Measurements from ENCODE around the gene CTNNA1. TPM values are rescaled to one million over a fixed set of nuclear protein-coding genes. Genes with fewer than 3 reads are reported as not detected.

Gene CTNNA1
- total and polyA plus RNA-seq, 2 of the 8 experiments (the other 6 are each of a cell fraction or from before 2014, with no cell fraction given), result 115 to 349 TPM

DNA sequence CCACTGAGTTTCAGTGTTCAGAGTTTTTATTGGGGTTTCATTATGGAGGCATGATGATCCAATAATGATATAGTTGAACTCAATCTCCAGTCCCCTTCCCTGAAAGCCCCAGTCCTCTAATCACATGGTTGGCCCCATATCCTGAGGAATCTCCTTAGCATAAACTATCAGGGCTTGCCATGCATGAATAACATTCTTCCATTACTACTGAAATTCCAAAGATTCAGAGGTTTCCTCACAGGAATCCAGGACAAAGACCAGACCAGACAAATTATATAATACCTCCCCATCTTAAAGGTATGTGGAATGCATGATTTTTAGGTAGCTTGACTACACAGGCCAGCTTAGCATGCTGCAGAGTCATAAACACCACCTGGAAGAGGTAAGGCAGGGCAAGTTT is 137.4 kb downstream of the CTNNA1 start:
- FAIRE-seq, result no peak
- no peak overlapping the region for H4K5ac ChIP-seq (ENCODE audit: insufficient read length, low read depth, low read length)

More for the DNA sequence above, 137.4 kb downstream of the CTNNA1 start:
- H3K4ac ChIP-seq (replicated peaks; ENCODE audit: insufficient read length, low read depth, low read length), result no peak overlapping the region
- no peak overlapping the region for H3K56ac ChIP-seq (replicated peaks; ENCODE audit: insufficient read length, low read depth, low read length)
- no peak overlapping the region for H4K8ac ChIP-seq (ENCODE audit: extremely low read depth, insufficient read depth, low read length)
- H3K79me1 ChIP-seq (ENCODE audit: low read depth, low read length), result no peaks in the 10 kb centered on the region
- H2BK20ac ChIP-seq (ENCODE audit: low read length), result no peak overlapping the region
- H3K23ac ChIP-seq (ENCODE audit: insufficient read length), result no peak overlapping the region
- H2AFZ ChIP-seq (ENCODE audit: low read length), result no peak overlapping the region
- H3K4me1 ChIP-seq (replicated peaks in 1 of 4; ENCODE audit: control insufficient read depth in 3 of 4, insufficient read depth in 4 of 4, low read length in 3 of 4), result peaks cover 0 to 2% (median under 1%) of the 10 kb centered on the region in 4 experiments; a peak in 2 of 7 replicates
- H3K9me3 ChIP-seq (ENCODE audit: insufficient read depth in 2 of 2, low read depth in 1 of 2, low read length in 1 of 2), result peaks cover 15 to 18% of the 10 kb centered on the region in 2 experiments
- no peak overlapping the region for H3K18ac ChIP-seq (ENCODE audit: extremely low read depth, low read length)
- no peak overlapping the region for H2AK5ac ChIP-seq (ENCODE audit: low read depth, low read length)
- H3K14ac ChIP-seq (ENCODE audit: insufficient read length), result no peak overlapping the region
- TF ChIP-seq, protein P1, sequence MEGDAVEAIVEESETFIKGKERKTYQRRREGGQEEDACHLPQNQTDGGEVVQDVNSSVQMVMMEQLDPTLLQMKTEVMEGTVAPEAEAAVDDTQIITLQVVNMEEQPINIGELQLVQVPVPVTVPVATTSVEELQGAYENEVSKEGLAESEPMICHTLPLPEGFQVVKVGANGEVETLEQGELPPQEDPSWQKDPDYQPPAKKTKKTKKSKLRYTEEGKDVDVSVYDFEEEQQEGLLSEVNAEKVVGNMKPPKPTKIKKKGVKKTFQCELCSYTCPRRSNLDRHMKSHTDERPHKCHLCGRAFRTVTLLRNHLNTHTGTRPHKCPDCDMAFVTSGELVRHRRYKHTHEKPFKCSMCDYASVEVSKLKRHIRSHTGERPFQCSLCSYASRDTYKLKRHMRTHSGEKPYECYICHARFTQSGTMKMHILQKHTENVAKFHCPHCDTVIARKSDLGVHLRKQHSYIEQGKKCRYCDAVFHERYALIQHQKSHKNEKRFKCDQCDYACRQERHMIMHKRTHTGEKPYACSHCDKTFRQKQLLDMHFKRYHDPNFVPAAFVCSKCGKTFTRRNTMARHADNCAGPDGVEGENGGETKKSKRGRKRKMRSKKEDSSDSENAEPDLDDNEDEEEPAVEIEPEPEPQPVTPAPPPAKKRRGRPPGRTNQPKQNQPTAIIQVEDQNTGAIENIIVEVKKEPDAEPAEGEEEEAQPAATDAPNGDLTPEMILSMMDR (IDR thresholded peaks at IDR 0.05; ENCODE audit: control extremely low read depth in 1 of 3, insufficient read depth in 1 of 3, low read depth in 1 of 3, low read length in 3 of 3), result no peak
- no peak for TF ChIP-seq BCL11A (IDR thresholded peaks at IDR 0.05; ENCODE audit: low read depth in 2 of 2, low read length in 2 of 2)
- TF ChIP-seq KDM5A (IDR thresholded peaks at IDR 0.05; ENCODE audit: low read length), result no peak
- no peak for TF ChIP-seq RAD21 (IDR thresholded peaks at IDR 0.05 in 1 of 2, conservative IDR thresholded peaks at IDR 0.05 in 1 of 2; ENCODE audit: low read depth in 2 of 2, low read length in 2 of 2)
- TF ChIP-seq, protein P2, sequence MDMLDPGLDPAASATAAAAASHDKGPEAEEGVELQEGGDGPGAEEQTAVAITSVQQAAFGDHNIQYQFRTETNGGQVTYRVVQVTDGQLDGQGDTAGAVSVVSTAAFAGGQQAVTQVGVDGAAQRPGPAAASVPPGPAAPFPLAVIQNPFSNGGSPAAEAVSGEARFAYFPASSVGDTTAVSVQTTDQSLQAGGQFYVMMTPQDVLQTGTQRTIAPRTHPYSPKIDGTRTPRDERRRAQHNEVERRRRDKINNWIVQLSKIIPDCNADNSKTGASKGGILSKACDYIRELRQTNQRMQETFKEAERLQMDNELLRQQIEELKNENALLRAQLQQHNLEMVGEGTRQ (IDR thresholded peaks at IDR 0.05; ENCODE audit: low read length), result no peak
- no peak for TF ChIP-seq SAP30 (IDR thresholded peaks at IDR 0.05; ENCODE audit: insufficient read depth, insufficient replicate concordance, low read length)
- TF ChIP-seq POLR2A (IDR thresholded peaks at IDR 0.05; ENCODE audit: control extremely low read depth in 1 of 2, low read depth in 2 of 2, low read length in 2 of 2), result peak in 1 of 2 experiments; percentile 30; a peak in 1 of 3 replicates
- TF ChIP-seq CBX5 (IDR thresholded peaks at IDR 0.05; ENCODE audit: low read depth, low read length), result no peak
- TF ChIP-seq CEBPB (IDR thresholded peaks at IDR 0.05; ENCODE audit: low read depth, low read length), result no peak
- POLR2A ChIA-PET (ENCODE audit: partially characterized antibody), result no interaction called here
- H3K9ac ChIP-seq (replicated peaks in 1 of 4; ENCODE audit: extremely low read depth in 1 of 4, low read depth in 3 of 4, low read length in 3 of 4), result no peak overlapping the region
- H3K27me3 ChIP-seq (replicated peaks in 1 of 4; ENCODE audit: control insufficient read depth in 3 of 4, extremely low read depth in 1 of 4, insufficient read depth in 3 of 4, low read length in 3 of 4), result no peaks in the 10 kb centered on the region
- peaks cover 0 to 9% of the 10 kb centered on the region in 2 experiments; a peak in 1 of 4 replicates for H3K79me2 ChIP-seq (ENCODE audit: control insufficient read depth in 1 of 2, insufficient read depth in 2 of 2, low read length in 2 of 2)
- no peak overlapping the region for H3K4me3 ChIP-seq (ENCODE audit: extremely low read depth in 1 of 4, insufficient read depth in 2 of 4, low read depth in 3 of 4, low read length in 4 of 4)
- H3K27ac ChIP-seq (ENCODE audit: low read depth, low read length), result no peak overlapping the region
- H3K36me3 ChIP-seq (ENCODE audit: control insufficient read depth in 2 of 4, insufficient read depth in 4 of 4, low read length in 3 of 4), result peaks cover 5 to 45% (median 33%) of the 10 kb centered on the region in 4 experiments
- H3K23me2 ChIP-seq (ENCODE audit: low read depth, low read length), result no peaks in the 10 kb centered on the region
- no peak overlapping the region for H2BK5ac ChIP-seq (ENCODE audit: low read depth, low read length)
- no peaks in the 10 kb centered on the region for H4K20me1 ChIP-seq (replicated peaks in 1 of 2; ENCODE audit: control insufficient read depth in 1 of 2, insufficient read depth in 2 of 2, low read length in 2 of 2)
- no peak for DNase-seq (ENCODE audit: low read depth in 1 of 2, low spot score in 2 of 2)
- no peak overlapping the region for H2BK12ac ChIP-seq (ENCODE audit: low read depth, low read length)
- CTCF ChIA-PET (ENCODE audit: partially characterized antibody), result interaction anchor here (0.6 to 1.4 kb wide), 6 partner anchors 11 to 378 kb away, joined by 3 read pairs; no protein-coding TSS in a partner anchor
- no peak overlapping the region for H2BK15ac ChIP-seq (ENCODE audit: low read length)
- no peak overlapping the region for H4K91ac ChIP-seq (replicated peaks; ENCODE audit: insufficient read length, low read length)
- no peak overlapping the region for H2BK120ac ChIP-seq (replicated peaks; ENCODE audit: low read depth, low read length)
- H3K4me2 ChIP-seq (ENCODE audit: insufficient read depth in 1 of 2, low read depth in 2 of 2, low read length in 2 of 2), result no peak overlapping the region
